Measurements from ENCODE around the gene ADCY3.

The ADCY3 gene

GRCh38 chr2:24828238-24828996 is 91.6 kb downstream of the ADCY3 start:
- FAIRE-seq (no peak), DNase-seq (ENCODE audit: insufficient read length, low spot score) (peak; percentile 16)
- no peak for TF ChIP-seq CTCF (IDR thresholded peaks at IDR 0.05; ENCODE audit: insufficient read depth, missing control alignments)

- TF ChIP-seq CTCF (IDR thresholded peaks at IDR 0.05; ENCODE audit: insufficient read depth, missing control alignments) = peak; percentile 97
- DNase-seq (ENCODE audit: insufficient read length, low spot score) = peak; percentile 96
- FAIRE-seq = no peak
Observed at GRCh38 chr2:24827321-24828237, 92.5 kb downstream of the ADCY3 start.

- FAIRE-seq = no peak
- no peak for TF ChIP-seq CTCF (IDR thresholded peaks at IDR 0.05; ENCODE audit: insufficient read depth, missing control alignments)
- no peak for DNase-seq (ENCODE audit: insufficient read length, low spot score)
Observed at GRCh38 chr2:24826773-24827145, 93.3 kb downstream of the ADCY3 start.

- no peak for TF ChIP-seq CTCF (IDR thresholded peaks at IDR 0.05; ENCODE audit: insufficient read depth, missing control alignments)
- FAIRE-seq = no peak
- peak; percentile 8 for DNase-seq (ENCODE audit: insufficient read length, low spot score)
Observed at GRCh38 chr2:24825883-24826772, 93.9 kb downstream of the ADCY3 start.

GRCh38 chr2:24824966-24825882 is 94.8 kb downstream of the ADCY3 start:
- TF ChIP-seq CTCF (IDR thresholded peaks at IDR 0.05; ENCODE audit: insufficient read depth, missing control alignments) = peak; percentile 38
- DNase-seq (ENCODE audit: insufficient read length, low spot score) = peak; percentile 28
- no peak for FAIRE-seq

GRCh38 chr2:24824071-24824588 is 95.9 kb downstream of the ADCY3 start:
- peak; percentile 17 for DNase-seq (ENCODE audit: insufficient read length, low spot score)
- no peak for TF ChIP-seq CTCF (IDR thresholded peaks at IDR 0.05; ENCODE audit: insufficient read depth, missing control alignments)
- no peak for FAIRE-seq

Data from D721Med (cell line).